ENCODE results near the gene FBXO17. TPM values are rescaled to one million over a fixed set of nuclear protein-coding genes. Genes with fewer than 3 reads are reported as not detected.

Gene FBXO17
- total and polyA plus RNA-seq, 2 donors (not counting 3 experiments of a cell fraction or from before 2014, with no cell fraction given): 21.8 to 23.8 TPM

GRCh38 chr19:38910488-38910887 is 65.1 kb downstream of the FBXO17 start:
- no peak for DNase-seq (ENCODE audit: low read depth, low spot score)
- Histone ChIP-seq H4K20me1 (replicated peaks; ENCODE audit: control insufficient read depth, extremely low read depth, insufficient read depth, low read length) (no peaks in the 10 kb centered on the region), H3K4me1 (ENCODE audit: control insufficient read depth, extremely low read depth, insufficient read depth, low read length) (no peaks in the 10 kb centered on the region), H3K27ac (ENCODE audit: insufficient read depth, low read depth, low read length) (no peak overlapping the region), H3K36me3 (ENCODE audit: control insufficient read depth in 2 of 2, extremely low read depth in 1 of 2, insufficient read depth in 2 of 2, low read length in 2 of 2) (peaks cover 0 to 13% of the 10 kb centered on the region in 2 experiments), H3K9ac (replicated peaks; ENCODE audit: extremely low read depth, insufficient read depth, low read length) (no peak overlapping the region), H3K79me2 (ENCODE audit: control insufficient read depth, insufficient read depth, low read length) (no peaks in the 10 kb centered on the region), H3K27me3 (ENCODE audit: control insufficient read depth in 2 of 2, insufficient read depth in 2 of 2, low read length in 2 of 2) (no peaks in the 10 kb centered on the region), H3K4me3 (replicated peaks in 1 of 3; ENCODE audit: insufficient read depth in 1 of 3, low read depth in 1 of 3, low read length in 3 of 3) (no peak overlapping the region), H3K4me2 (ENCODE audit: insufficient read depth, low read length) (no peak overlapping the region), H2AFZ (ENCODE audit: low read depth, low read length) (no peak overlapping the region), H3K9me3 (replicated peaks; ENCODE audit: control insufficient read depth, insufficient read depth, low read length) (no peaks in the 10 kb centered on the region), H3K9me1 (replicated peaks; ENCODE audit: control insufficient read depth, extremely low read depth, insufficient read depth, low read length) (no peaks in the 10 kb centered on the region)
- CTCF ChIA-PET: no interaction called here
- FAIRE-seq: no peak
- no peak for TF ChIP-seq POLR2AphosphoS5 (IDR thresholded peaks at IDR 0.05; ENCODE audit: insufficient read depth, low read depth, low read length)
- no peak for TF ChIP-seq MYC (IDR thresholded peaks at IDR 0.05; ENCODE audit: low read depth, low read length)
- TF ChIP-seq JUN (IDR thresholded peaks at IDR 0.05; ENCODE audit: borderline replicate concordance, insufficient read depth, insufficient read length, low read depth): no peak
- TF ChIP-seq, protein P1, sequence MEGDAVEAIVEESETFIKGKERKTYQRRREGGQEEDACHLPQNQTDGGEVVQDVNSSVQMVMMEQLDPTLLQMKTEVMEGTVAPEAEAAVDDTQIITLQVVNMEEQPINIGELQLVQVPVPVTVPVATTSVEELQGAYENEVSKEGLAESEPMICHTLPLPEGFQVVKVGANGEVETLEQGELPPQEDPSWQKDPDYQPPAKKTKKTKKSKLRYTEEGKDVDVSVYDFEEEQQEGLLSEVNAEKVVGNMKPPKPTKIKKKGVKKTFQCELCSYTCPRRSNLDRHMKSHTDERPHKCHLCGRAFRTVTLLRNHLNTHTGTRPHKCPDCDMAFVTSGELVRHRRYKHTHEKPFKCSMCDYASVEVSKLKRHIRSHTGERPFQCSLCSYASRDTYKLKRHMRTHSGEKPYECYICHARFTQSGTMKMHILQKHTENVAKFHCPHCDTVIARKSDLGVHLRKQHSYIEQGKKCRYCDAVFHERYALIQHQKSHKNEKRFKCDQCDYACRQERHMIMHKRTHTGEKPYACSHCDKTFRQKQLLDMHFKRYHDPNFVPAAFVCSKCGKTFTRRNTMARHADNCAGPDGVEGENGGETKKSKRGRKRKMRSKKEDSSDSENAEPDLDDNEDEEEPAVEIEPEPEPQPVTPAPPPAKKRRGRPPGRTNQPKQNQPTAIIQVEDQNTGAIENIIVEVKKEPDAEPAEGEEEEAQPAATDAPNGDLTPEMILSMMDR (IDR thresholded peaks at IDR 0.05; ENCODE audit: extremely low read depth in 1 of 2, insufficient read depth in 1 of 2, low read depth in 1 of 2, low read length in 2 of 2): no peak
- TF ChIP-seq, protein P2, sequence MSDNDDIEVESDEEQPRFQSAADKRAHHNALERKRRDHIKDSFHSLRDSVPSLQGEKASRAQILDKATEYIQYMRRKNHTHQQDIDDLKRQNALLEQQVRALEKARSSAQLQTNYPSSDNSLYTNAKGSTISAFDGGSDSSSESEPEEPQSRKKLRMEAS (IDR thresholded peaks at IDR 0.05; ENCODE audit: insufficient read depth, insufficient read length): no peak
- TF ChIP-seq FOS (IDR thresholded peaks at IDR 0.05; ENCODE audit: borderline replicate concordance, insufficient read depth, low read length): no peak
- no peak for TF ChIP-seq EZH2 (IDR thresholded peaks at IDR 0.05; ENCODE audit: borderline replicate concordance, low read depth, low read length, severe bottlenecking)
- TF ChIP-seq GATA2 (IDR thresholded peaks at IDR 0.05; ENCODE audit: insufficient read depth, insufficient read length, low read depth, low read length): no peak
- TF ChIP-seq POLR2A (IDR thresholded peaks at IDR 0.05; ENCODE audit: low read depth, low read length): no peak
- intact Hi-C loops (cut with micrococcal nuclease) (no loop called here), dilution Hi-C loops (cut with MboI; ENCODE audit: extremely low pct_ligation_motif_present, low sequenced_read_pairs) (no loop called here)
- no TSS peak for BruUV-seq (replicated peaks)
- POLR2A ChIA-PET: no interaction called here

Measured in endothelial cell of umbilical vein (primary cell).